HG03064 (cell line): ENCODE data around the gene PIK3R1.

Experiments
- ATAC-seq: cut with Tn5 transposase; IDR thresholded peaks from one replicate; pipeline ENCODE4 v1.9.1; 2021; ENCODE audit warnings: low read depth; ENCODE audit not compliant: unreplicated experiment

PIK3R1 gene

GRCh38 chr5:68345171-68345570 lies 129.6 kb downstream of the PIK3R1 start:
- ATAC-seq = no peak

GRCh38 chr5:68345582-68345981 lies 130.0 kb downstream of the PIK3R1 start:
- no peak for ATAC-seq

- ATAC-seq = no peak
These were observed 132.0 kb downstream of the PIK3R1 start for GRCh38 chr5:68347536-68347935.

- ATAC-seq = no peak
These were observed 133.1 kb downstream of the PIK3R1 start for GRCh38 chr5:68348447-68349222.

GRCh38 chr5:68350176-68350575 lies 134.6 kb downstream of the PIK3R1 start:
- ATAC-seq = no peak
